ENCODE data around the gene SLC25A45. TPM values are rescaled to one million over a fixed set of nuclear protein-coding genes. Genes with fewer than 3 reads are reported as not detected.

SLC25A45 gene
- total and polyA plus RNA-seq, 2 experiments from 2014 or later, result 0.10 to 0.74 TPM

DNA sequence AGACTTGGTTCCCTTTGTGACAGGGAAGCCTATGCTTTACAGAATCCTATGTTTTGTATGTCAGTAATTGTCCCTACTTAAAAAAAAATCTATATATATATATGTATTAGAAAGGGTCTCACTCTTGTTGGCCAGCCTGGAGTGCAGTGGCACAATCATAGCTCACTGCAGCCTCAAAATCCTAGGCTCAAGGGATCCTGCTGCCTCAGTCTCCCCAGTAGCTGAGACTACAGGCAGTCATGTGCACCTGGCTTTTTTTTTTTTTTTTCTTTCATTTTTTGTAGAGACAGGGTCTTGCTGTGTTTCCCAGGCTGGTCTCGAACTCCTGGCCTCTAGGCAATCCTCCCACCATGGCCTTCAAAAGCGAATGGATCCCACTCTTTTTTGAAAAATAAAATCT is 38.1 kb upstream of the SLC25A45 start:
- Histone ChIP-seq H4K20me1 (replicated peaks; ENCODE audit: insufficient read depth) (no peaks in the 10 kb centered on the region), H2AFZ (no peak overlapping the region), H3K27me3 (ENCODE audit: insufficient read depth) (no peaks in the 10 kb centered on the region), H3K9me2 (ENCODE audit: insufficient read depth) (no peaks in the 10 kb centered on the region), H3K4me3 (no peak overlapping the region), H3K36me3 (ENCODE audit: insufficient read depth) (no peaks in the 10 kb centered on the region), H3K27ac (ENCODE audit: low read depth) (peak overlapping the region; percentile 93), H3F3A (replicated peaks; ENCODE audit: low read depth) (peaks cover 44% of the 10 kb centered on the region), H3K79me2 (replicated peaks; ENCODE audit: insufficient read depth) (peaks cover 25% of the 10 kb centered on the region), H3K4me2 (peak overlapping the region; percentile 64; the same call in 1 of the 2 replicates), H3K4me1 (ENCODE audit: insufficient read depth) (peaks cover 83% of the 10 kb centered on the region)
- peaks cover 37% of the 10 kb centered on the region for H3K27me3 Mint-ChIP-seq (ENCODE audit: insufficient read depth, low read depth, poor library complexity)
- peaks cover 84% of the 10 kb centered on the region for H3K4me1 Mint-ChIP-seq
- TF ChIP-seq, protein P1, sequence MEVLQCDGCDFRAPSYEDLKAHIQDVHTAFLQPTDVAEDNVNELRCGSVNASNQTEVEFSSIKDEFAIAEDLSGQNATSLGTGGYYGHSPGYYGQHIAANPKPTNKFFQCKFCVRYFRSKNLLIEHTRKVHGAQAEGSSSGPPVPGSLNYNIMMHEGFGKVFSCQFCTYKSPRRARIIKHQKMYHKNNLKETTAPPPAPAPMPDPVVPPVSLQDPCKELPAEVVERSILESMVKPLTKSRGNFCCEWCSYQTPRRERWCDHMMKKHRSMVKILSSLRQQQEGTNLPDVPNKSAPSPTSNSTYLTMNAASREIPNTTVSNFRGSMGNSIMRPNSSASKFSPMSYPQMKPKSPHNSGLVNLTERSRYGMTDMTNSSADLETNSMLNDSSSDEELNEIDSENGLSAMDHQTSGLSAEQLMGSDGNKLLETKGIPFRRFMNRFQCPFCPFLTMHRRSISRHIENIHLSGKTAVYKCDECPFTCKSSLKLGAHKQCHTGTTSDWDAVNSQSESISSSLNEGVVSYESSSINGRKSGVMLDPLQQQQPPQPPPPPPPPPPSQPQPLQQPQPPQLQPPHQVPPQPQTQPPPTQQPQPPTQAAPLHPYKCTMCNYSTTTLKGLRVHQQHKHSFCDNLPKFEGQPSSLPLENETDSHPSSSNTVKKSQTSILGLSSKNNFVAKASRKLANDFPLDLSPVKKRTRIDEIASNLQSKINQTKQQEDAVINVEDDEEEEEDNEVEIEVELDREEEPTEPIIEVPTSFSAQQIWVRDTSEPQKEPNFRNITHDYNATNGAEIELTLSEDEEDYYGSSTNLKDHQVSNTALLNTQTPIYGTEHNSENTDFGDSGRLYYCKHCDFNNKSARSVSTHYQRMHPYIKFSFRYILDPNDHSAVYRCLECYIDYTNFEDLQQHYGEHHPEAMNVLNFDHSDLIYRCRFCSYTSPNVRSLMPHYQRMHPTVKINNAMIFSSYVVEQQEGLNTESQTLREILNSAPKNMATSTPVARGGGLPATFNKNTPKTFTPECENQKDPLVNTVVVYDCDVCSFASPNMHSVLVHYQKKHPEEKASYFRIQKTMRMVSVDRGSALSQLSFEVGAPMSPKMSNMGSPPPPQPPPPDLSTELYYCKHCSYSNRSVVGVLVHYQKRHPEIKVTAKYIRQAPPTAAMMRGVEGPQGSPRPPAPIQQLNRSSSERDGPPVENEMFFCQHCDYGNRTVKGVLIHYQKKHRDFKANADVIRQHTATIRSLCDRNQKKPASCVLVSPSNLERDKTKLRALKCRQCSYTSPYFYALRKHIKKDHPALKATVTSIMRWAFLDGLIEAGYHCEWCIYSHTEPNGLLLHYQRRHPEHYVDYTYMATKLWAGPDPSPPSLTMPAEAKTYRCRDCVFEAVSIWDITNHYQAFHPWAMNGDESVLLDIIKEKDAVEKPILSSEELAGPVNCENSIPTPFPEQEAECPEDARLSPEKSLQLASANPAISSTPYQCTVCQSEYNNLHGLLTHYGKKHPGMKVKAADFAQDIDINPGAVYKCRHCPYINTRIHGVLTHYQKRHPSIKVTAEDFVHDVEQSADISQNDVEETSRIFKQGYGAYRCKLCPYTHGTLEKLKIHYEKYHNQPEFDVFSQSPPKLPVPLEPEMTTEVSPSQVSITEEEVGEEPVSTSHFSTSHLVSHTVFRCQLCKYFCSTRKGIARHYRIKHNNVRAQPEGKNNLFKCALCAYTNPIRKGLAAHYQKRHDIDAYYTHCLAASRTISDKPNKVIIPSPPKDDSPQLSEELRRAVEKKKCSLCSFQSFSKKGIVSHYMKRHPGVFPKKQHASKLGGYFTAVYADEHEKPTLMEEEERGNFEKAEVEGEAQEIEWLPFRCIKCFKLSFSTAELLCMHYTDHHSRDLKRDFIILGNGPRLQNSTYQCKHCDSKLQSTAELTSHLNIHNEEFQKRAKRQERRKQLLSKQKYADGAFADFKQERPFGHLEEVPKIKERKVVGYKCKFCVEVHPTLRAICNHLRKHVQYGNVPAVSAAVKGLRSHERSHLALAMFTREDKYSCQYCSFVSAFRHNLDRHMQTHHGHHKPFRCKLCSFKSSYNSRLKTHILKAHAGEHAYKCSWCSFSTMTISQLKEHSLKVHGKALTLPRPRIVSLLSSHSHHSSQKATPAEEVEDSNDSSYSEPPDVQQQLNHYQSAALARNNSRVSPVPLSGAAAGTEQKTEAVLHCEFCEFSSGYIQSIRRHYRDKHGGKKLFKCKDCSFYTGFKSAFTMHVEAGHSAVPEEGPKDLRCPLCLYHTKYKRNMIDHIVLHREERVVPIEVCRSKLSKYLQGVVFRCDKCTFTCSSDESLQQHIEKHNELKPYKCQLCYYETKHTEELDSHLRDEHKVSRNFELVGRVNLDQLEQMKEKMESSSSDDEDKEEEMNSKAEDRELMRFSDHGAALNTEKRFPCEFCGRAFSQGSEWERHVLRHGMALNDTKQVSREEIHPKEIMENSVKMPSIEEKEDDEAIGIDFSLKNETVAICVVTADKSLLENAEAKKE (CRISPR knock-in tag; IDR thresholded peaks at IDR 0.05), result no peak
- TF ChIP-seq, protein P2, sequence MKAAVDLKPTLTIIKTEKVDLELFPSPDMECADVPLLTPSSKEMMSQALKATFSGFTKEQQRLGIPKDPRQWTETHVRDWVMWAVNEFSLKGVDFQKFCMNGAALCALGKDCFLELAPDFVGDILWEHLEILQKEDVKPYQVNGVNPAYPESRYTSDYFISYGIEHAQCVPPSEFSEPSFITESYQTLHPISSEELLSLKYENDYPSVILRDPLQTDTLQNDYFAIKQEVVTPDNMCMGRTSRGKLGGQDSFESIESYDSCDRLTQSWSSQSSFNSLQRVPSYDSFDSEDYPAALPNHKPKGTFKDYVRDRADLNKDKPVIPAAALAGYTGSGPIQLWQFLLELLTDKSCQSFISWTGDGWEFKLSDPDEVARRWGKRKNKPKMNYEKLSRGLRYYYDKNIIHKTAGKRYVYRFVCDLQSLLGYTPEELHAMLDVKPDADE (IDR thresholded peaks at IDR 0.05), result no peak
- no peak for TF ChIP-seq POLR2AphosphoS5 (IDR thresholded peaks at IDR 0.05; ENCODE audit: low read depth)
- TF ChIP-seq, protein P3, sequence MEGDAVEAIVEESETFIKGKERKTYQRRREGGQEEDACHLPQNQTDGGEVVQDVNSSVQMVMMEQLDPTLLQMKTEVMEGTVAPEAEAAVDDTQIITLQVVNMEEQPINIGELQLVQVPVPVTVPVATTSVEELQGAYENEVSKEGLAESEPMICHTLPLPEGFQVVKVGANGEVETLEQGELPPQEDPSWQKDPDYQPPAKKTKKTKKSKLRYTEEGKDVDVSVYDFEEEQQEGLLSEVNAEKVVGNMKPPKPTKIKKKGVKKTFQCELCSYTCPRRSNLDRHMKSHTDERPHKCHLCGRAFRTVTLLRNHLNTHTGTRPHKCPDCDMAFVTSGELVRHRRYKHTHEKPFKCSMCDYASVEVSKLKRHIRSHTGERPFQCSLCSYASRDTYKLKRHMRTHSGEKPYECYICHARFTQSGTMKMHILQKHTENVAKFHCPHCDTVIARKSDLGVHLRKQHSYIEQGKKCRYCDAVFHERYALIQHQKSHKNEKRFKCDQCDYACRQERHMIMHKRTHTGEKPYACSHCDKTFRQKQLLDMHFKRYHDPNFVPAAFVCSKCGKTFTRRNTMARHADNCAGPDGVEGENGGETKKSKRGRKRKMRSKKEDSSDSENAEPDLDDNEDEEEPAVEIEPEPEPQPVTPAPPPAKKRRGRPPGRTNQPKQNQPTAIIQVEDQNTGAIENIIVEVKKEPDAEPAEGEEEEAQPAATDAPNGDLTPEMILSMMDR (conservative IDR thresholded peaks at IDR 0.05; ENCODE audit: low read depth in 2 of 2), result no peak
- no peak for TF ChIP-seq STAT1 (IDR thresholded peaks at IDR 0.05; ENCODE audit: unreplicated experiment)
- no peak for TF ChIP-seq EZH2 (IDR thresholded peaks at IDR 0.05; ENCODE audit: low read depth, unreplicated experiment)
- TF ChIP-seq CREB1 (CRISPR knock-in tag; IDR thresholded peaks at IDR 0.05; ENCODE audit: low read depth), result no peak
- TF ChIP-seq NANOG (IDR thresholded peaks at IDR 0.05; ENCODE audit: borderline replicate concordance), result no peak
- no peak for TF ChIP-seq EZH2phosphoT487 (IDR thresholded peaks at IDR 0.05; ENCODE audit: unreplicated experiment)
- TF ChIP-seq ZNF331 (CRISPR knock-in tag; IDR thresholded peaks at IDR 0.05; ENCODE audit: low read depth), result no peak
- TF ChIP-seq, protein P4, sequence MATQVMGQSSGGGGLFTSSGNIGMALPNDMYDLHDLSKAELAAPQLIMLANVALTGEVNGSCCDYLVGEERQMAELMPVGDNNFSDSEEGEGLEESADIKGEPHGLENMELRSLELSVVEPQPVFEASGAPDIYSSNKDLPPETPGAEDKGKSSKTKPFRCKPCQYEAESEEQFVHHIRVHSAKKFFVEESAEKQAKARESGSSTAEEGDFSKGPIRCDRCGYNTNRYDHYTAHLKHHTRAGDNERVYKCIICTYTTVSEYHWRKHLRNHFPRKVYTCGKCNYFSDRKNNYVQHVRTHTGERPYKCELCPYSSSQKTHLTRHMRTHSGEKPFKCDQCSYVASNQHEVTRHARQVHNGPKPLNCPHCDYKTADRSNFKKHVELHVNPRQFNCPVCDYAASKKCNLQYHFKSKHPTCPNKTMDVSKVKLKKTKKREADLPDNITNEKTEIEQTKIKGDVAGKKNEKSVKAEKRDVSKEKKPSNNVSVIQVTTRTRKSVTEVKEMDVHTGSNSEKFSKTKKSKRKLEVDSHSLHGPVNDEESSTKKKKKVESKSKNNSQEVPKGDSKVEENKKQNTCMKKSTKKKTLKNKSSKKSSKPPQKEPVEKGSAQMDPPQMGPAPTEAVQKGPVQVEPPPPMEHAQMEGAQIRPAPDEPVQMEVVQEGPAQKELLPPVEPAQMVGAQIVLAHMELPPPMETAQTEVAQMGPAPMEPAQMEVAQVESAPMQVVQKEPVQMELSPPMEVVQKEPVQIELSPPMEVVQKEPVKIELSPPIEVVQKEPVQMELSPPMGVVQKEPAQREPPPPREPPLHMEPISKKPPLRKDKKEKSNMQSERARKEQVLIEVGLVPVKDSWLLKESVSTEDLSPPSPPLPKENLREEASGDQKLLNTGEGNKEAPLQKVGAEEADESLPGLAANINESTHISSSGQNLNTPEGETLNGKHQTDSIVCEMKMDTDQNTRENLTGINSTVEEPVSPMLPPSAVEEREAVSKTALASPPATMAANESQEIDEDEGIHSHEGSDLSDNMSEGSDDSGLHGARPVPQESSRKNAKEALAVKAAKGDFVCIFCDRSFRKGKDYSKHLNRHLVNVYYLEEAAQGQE (IDR thresholded peaks at IDR 0.05; ENCODE audit: unreplicated experiment), result no peak
- no peak for TF ChIP-seq JUNB (IDR thresholded peaks at IDR 0.05; ENCODE audit: unreplicated experiment)
- TF ChIP-seq ZNF114 (CRISPR knock-in tag; IDR thresholded peaks at IDR 0.05), result no peak
- no peaks in the 10 kb centered on the region for H3K36me3 Mint-ChIP-seq (ENCODE audit: low read depth)
- peak overlapping the region; percentile 73; the same call in 1 of the 3 replicates for H3K4me3 Mint-ChIP-seq
- DNase-seq (ENCODE audit: low spot score) (no peak), ATAC-seq (no peak)
- peak overlapping the region; percentile 79 for H3K27ac Mint-ChIP-seq
- H3K9me3 Mint-ChIP-seq, result no peaks in the 10 kb centered on the region; the same call in 2 of the 3 replicates

Data from GM23338 (cell line).